H9 (cell line): ENCODE results near the gene HNRNPLL. TPM values are rescaled to one million over a fixed set of nuclear protein-coding genes. Genes with fewer than 3 reads are reported as not detected.

Experiments used
- DNase-seq: peaks from one replicate; pipeline ENCODE4 v3.0.0-alpha.2; 2017
- H2AFZ ChIP-seq: one replicate; pipeline ENCODE4 v1.6.1; 2013; ENCODE audit warnings: mild to moderate bottlenecking, low read length, control low read depth, moderate library complexity
- H2AK5ac ChIP-seq: 2 replicates; pipeline ENCODE4 v1.6.1; 2013; ENCODE audit warnings: low read length, control low read depth, mixed read lengths; ENCODE audit not compliant: insufficient read length
- H2BK120ac ChIP-seq: one replicate; pipeline ENCODE4 v1.6.1; 2013; ENCODE audit warnings: low read depth, mild to moderate bottlenecking, low read length, control low read depth, inconsistent platforms; ENCODE audit not compliant: poor library complexity, severe bottlenecking
- H2BK12ac ChIP-seq: 2 replicates; pipeline ENCODE4 v1.6.1; 2013; ENCODE audit warnings: low read length, control low read depth, mixed read lengths, low read depth; ENCODE audit not compliant: insufficient read length
- H2BK15ac ChIP-seq: 2 replicates; pipeline ENCODE4 v1.6.1; 2013; ENCODE audit warnings: low read depth, low read length, control low read depth
- H2BK20ac ChIP-seq: one replicate; pipeline ENCODE4 v1.6.1; 2013; ENCODE audit warnings: low read depth, mild to moderate bottlenecking, low read length, control low read depth, inconsistent platforms; ENCODE audit not compliant: poor library complexity, severe bottlenecking
- H2BK5ac ChIP-seq: 2 replicates; pipeline ENCODE4 v1.6.1; 2013; ENCODE audit warnings: low read length, control low read depth, mixed read lengths; ENCODE audit not compliant: insufficient read length
- H3K14ac ChIP-seq: 2 replicates; pipeline ENCODE4 v1.6.1; 2013; ENCODE audit warnings: low read length, control low read depth; ENCODE audit not compliant: insufficient read depth
- H3K18ac ChIP-seq: 2 replicates; pipeline ENCODE4 v1.6.1; 2013; ENCODE audit warnings: low read depth, mild to moderate bottlenecking, mixed read lengths, low read length, control low read depth; ENCODE audit not compliant: insufficient read length
- H3K23ac ChIP-seq: 2 replicates; pipeline ENCODE4 v1.6.1; 2013; ENCODE audit warnings: low read length, control low read depth, mixed read lengths, low read depth; ENCODE audit not compliant: insufficient read length
- H3K23me2 ChIP-seq: 2 replicates; pipeline ENCODE4 v1.6.1; 2013; ENCODE audit warnings: low read depth, mild to moderate bottlenecking, mixed read lengths, low read length, control low read depth; ENCODE audit not compliant: insufficient read length, poor library complexity, severe bottlenecking
- H3K27ac ChIP-seq: 2 replicates; pipeline ENCODE4 v1.5.1; 2013; ENCODE audit warnings: low read length, control low read depth, mixed read lengths, low read depth; ENCODE audit not compliant: insufficient read length
- H3K27me3 ChIP-seq: 2 replicates; pipeline ENCODE4 v1.6.1; 2013; ENCODE audit warnings: low read length, control low read depth, inconsistent platforms; ENCODE audit not compliant: insufficient read depth
- H3K4ac ChIP-seq: 2 replicates; pipeline ENCODE4 v1.6.1; 2013; ENCODE audit warnings: low read depth, mild to moderate bottlenecking, control low read depth, inconsistent platforms, low read length, moderate library complexity
- H3K4me1 ChIP-seq: 2 replicates; pipeline ENCODE4 v1.6.1; 2013; ENCODE audit warnings: low read length, control low read depth, inconsistent platforms; ENCODE audit not compliant: insufficient read depth
- H3K4me2 ChIP-seq: 2 replicates; pipeline ENCODE4 v1.6.1; 2013; ENCODE audit warnings: low read length, control low read depth, mixed read lengths; ENCODE audit not compliant: insufficient read length, insufficient read depth
- H3K56ac ChIP-seq: 2 replicates; pipeline ENCODE4 v1.6.1; 2013; ENCODE audit warnings: low read depth, mild to moderate bottlenecking, mixed read lengths, low read length, control low read depth; ENCODE audit not compliant: insufficient read length
- H3K79me1 ChIP-seq: 2 replicates; pipeline ENCODE4 v1.6.1; 2013; ENCODE audit warnings: low read depth, mild to moderate bottlenecking, moderate library complexity, low read length, control low read depth, inconsistent platforms; ENCODE audit not compliant: insufficient read depth, poor library complexity, severe bottlenecking
- H3K79me2 ChIP-seq: 2 replicates; pipeline ENCODE4 v1.6.1; 2013; ENCODE audit warnings: low read length, control low read depth, inconsistent platforms; ENCODE audit not compliant: insufficient read depth
- H3K9ac ChIP-seq: 2 replicates; pipeline ENCODE4 v1.6.1; 2013; ENCODE audit warnings: low read length, control low read depth, mixed read lengths; ENCODE audit not compliant: insufficient read length; ENCODE audit errors: extremely low read depth
- H3K9me3 ChIP-seq: one replicate; pipeline ENCODE4 v1.6.1; 2013; ENCODE audit warnings: low read depth, low read length, inconsistent platforms; ENCODE audit not compliant: control insufficient read depth
- H3T11ph ChIP-seq: one replicate; pipeline ENCODE4 v1.6.1; 2013; ENCODE audit warnings: mild to moderate bottlenecking, low read length, control low read depth, inconsistent platforms
- H4K20me1 ChIP-seq: one replicate; pipeline ENCODE4 v1.6.1; 2013; ENCODE audit not compliant: control insufficient read depth, insufficient read length, insufficient read depth
- H4K5ac ChIP-seq: 2 replicates; pipeline ENCODE4 v1.6.1; 2013; ENCODE audit warnings: low read depth, mild to moderate bottlenecking, mixed read lengths, low read length, control low read depth; ENCODE audit not compliant: insufficient read length
- H4K8ac ChIP-seq: replicated peaks from 2 replicates; pipeline ENCODE4 v1.6.1; 2013; ENCODE audit warnings: low read length, control low read depth, mixed read lengths, low read depth; ENCODE audit not compliant: insufficient read length
- H4K91ac ChIP-seq: 2 replicates; pipeline ENCODE4 v1.6.1; 2013; ENCODE audit warnings: low read depth, mild to moderate bottlenecking, moderate library complexity, mixed read lengths, low read length, control low read depth; ENCODE audit not compliant: insufficient read length
- H3K27ac Mint-ChIP-seq, 3 experiments: 2 replicates in 2 of 3; 3 replicates in 1 of 3; pipeline ENCODE4 v1.8.0; 2020 to 2021; ENCODE audit warnings: mixed read lengths in 3 of 3, mild to moderate bottlenecking in 1 of 3, moderate library complexity in 1 of 3
- H3K27me3 Mint-ChIP-seq: 2 replicates; pipeline ENCODE4 v1.8.0; 2021; ENCODE audit warnings: low read depth, mild to moderate bottlenecking, moderate library complexity, mixed read lengths
- H3K36me3 Mint-ChIP-seq, 3 experiments: 2 replicates in 2 of 3; 3 replicates in 1 of 3; pipeline ENCODE4 v1.8.0; 2020 to 2021; ENCODE audit warnings: low read depth in 3 of 3, mixed read lengths in 3 of 3; ENCODE audit not compliant: insufficient read depth in 1 of 3
- H3K4me1 Mint-ChIP-seq, 2 experiments: 2 replicates each; pipeline ENCODE4 v1.8.0; 2020; ENCODE audit warnings: mixed read lengths in 2 of 2
- H3K4me3 Mint-ChIP-seq, 2 experiments: 2 replicates in 1 of 2; 3 replicates in 1 of 2; pipeline ENCODE4 v1.8.0; 2020 to 2021; ENCODE audit warnings: mild to moderate bottlenecking in 2 of 2, mixed read lengths in 2 of 2, moderate library complexity in 1 of 2
- H3K9me3 Mint-ChIP-seq, 2 experiments: 2 replicates in 1 of 2; 3 replicates in 1 of 2; pipeline ENCODE4 v1.8.0; 2020; ENCODE audit warnings: mild to moderate bottlenecking in 2 of 2, mixed read lengths in 2 of 2, moderate library complexity in 1 of 2
- WGBS: extraction: QIAGEN DNeasy Blood & Tissue Kit; methylation state at CpG from one replicate; pipeline ENCODE4 v1.1.7; 2013; ENCODE audit warnings: missing lambda C conversion rate, low lambda C conversion rate, mixed read lengths; ENCODE audit not compliant: insufficient read length; ENCODE audit errors: extremely low coverage; 5-methylcytosine and 5-hydroxymethylcytosine counted together
- total RNA-seq: library from RNA; stranded (reverse); gene quantifications from 2 replicates; pipeline ENCODE4 v1.2.1, GENCODE V29; 2021
- TF ChIP-seq, protein P1 (sequence below): fragments of 200-600 bp; sonication (generic); conservative IDR thresholded peaks from 3 replicates; pipeline ENCODE4 v1.8.0; 2021; ENCODE audit warnings: antibody characterized with exemption, mild to moderate bottlenecking

Gene HNRNPLL
- total RNA-seq, 1 experiment from 2014 or later = 52.3 TPM

DNA sequence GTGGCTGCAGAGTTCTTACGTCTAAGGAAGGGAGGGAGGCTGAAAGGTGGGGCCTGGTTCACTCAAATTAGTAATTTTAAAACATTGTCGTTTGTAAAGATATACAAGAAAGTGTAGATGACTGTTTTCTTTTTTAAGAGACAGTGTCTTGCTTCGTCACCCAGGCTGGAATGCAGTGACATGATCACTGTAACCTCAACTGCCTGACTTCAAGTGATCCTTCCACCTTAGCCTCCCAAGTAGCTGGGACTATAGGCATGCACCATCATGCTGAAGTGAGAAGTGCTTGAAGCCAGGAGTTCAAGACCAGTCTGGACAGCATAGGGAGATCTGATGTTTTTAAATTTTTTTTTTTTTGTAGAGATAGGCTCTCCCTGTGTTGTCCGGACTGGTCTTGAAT, 52.9 kb downstream of the HNRNPLL start:
- H2BK120ac ChIP-seq = no peak overlapping the region
- no peaks in the 10 kb centered on the region for H3K79me1 ChIP-seq
- no peak overlapping the region for H2BK12ac ChIP-seq
- TF ChIP-seq, protein P1, sequence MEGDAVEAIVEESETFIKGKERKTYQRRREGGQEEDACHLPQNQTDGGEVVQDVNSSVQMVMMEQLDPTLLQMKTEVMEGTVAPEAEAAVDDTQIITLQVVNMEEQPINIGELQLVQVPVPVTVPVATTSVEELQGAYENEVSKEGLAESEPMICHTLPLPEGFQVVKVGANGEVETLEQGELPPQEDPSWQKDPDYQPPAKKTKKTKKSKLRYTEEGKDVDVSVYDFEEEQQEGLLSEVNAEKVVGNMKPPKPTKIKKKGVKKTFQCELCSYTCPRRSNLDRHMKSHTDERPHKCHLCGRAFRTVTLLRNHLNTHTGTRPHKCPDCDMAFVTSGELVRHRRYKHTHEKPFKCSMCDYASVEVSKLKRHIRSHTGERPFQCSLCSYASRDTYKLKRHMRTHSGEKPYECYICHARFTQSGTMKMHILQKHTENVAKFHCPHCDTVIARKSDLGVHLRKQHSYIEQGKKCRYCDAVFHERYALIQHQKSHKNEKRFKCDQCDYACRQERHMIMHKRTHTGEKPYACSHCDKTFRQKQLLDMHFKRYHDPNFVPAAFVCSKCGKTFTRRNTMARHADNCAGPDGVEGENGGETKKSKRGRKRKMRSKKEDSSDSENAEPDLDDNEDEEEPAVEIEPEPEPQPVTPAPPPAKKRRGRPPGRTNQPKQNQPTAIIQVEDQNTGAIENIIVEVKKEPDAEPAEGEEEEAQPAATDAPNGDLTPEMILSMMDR = no peak
- Mint-ChIP-seq H3K27me3 (no peaks in the 10 kb centered on the region; the same call in 1 of the 2 replicates), H3K4me1 (peaks cover 8 to 11% of the 10 kb centered on the region in 2 experiments), H3K4me3 (no peak overlapping the region), H3K36me3 (peaks cover 4 to 7% (median 4%) of the 10 kb centered on the region in 3 experiments; a peak in 5 of 7 replicates), H3K27ac (peak overlapping the region in 2 of 3 experiments; percentile 25 to 46; a peak in 4 of 7 replicates), H3K9me3 (no peaks in the 10 kb centered on the region)
- no peak overlapping the region for H2BK20ac ChIP-seq
- no peak overlapping the region for H3K56ac ChIP-seq
- H4K20me1 ChIP-seq = no peaks in the 10 kb centered on the region
- H3T11ph ChIP-seq = no peak overlapping the region
- DNase-seq = no peak
- no peak overlapping the region for H2AK5ac ChIP-seq
- no peak overlapping the region for H3K23ac ChIP-seq
- H4K91ac ChIP-seq = no peak overlapping the region
- H3K27me3 ChIP-seq = no peaks in the 10 kb centered on the region
- H3K9ac ChIP-seq = no peak overlapping the region
- no peak overlapping the region for H4K8ac ChIP-seq
- no peaks in the 10 kb centered on the region for H3K9me3 ChIP-seq
- no peaks in the 10 kb centered on the region for H3K23me2 ChIP-seq
- H3K4me2 ChIP-seq = no peak overlapping the region
- no peaks in the 10 kb centered on the region; the same call in 1 of the 2 replicates for H3K4me1 ChIP-seq
- H2BK15ac ChIP-seq = no peak overlapping the region
- H4K5ac ChIP-seq = no peak overlapping the region
- no peak overlapping the region for H3K4ac ChIP-seq
- no peak overlapping the region for H3K18ac ChIP-seq
- no peak overlapping the region for H3K14ac ChIP-seq
- WGBS = no CpG with 5 or more reads among the region's 4 CpGs
- H3K27ac ChIP-seq = no peak overlapping the region
- H2AFZ ChIP-seq = no peak overlapping the region
- no peak overlapping the region for H2BK5ac ChIP-seq
- no peaks in the 10 kb centered on the region for H3K79me2 ChIP-seq
